ENCODE data around the gene TIMM17A.

DNA sequence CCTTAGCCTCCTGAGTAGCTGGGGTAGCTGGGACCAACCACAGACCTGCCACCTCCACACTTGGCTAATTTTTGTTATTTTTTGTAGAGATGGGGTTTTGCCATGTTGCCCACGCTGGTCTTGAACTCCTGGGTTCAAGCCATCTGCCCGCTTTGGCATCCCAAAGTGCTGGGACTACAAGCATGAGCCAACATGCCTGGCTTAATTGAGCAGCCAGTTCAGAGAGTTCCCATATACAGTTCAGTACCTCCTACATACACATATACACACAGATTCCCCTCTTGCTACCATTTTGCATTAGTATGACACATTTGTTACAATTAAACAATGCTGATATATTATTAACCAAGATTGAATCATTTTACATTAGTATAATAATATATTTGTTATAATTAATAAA lies 30.1 kb downstream of the TIMM17A start:
- TF ChIP-seq, protein P1, sequence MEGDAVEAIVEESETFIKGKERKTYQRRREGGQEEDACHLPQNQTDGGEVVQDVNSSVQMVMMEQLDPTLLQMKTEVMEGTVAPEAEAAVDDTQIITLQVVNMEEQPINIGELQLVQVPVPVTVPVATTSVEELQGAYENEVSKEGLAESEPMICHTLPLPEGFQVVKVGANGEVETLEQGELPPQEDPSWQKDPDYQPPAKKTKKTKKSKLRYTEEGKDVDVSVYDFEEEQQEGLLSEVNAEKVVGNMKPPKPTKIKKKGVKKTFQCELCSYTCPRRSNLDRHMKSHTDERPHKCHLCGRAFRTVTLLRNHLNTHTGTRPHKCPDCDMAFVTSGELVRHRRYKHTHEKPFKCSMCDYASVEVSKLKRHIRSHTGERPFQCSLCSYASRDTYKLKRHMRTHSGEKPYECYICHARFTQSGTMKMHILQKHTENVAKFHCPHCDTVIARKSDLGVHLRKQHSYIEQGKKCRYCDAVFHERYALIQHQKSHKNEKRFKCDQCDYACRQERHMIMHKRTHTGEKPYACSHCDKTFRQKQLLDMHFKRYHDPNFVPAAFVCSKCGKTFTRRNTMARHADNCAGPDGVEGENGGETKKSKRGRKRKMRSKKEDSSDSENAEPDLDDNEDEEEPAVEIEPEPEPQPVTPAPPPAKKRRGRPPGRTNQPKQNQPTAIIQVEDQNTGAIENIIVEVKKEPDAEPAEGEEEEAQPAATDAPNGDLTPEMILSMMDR (IDR thresholded peaks at IDR 0.05), result no peak
- TF ChIP-seq POLR2A (IDR thresholded peaks at IDR 0.05), result no peak
